NT2/D1 (cell line): ENCODE results near the gene KRCC1.

Experiments
- DNase-seq: peaks from one replicate; pipeline ENCODE4 v3.0.0-alpha.2; 2011; ENCODE audit warnings: low read depth, low spot score
- H3K27me3 ChIP-seq: 2 replicates; pipeline ENCODE4 v1.6.0; 2011; ENCODE audit warnings: mild to moderate bottlenecking; ENCODE audit not compliant: insufficient read length, insufficient read depth
- H3K36me3 ChIP-seq: 2 replicates; pipeline ENCODE4 v1.6.1; 2011; ENCODE audit warnings: mild to moderate bottlenecking, low read length, mixed read lengths; ENCODE audit not compliant: insufficient read depth, insufficient read length
- H3K4me1 ChIP-seq: 2 replicates; pipeline ENCODE4 v1.5.1; 2011; ENCODE audit not compliant: insufficient read depth, insufficient read length
- H3K4me3 ChIP-seq: 2 replicates; pipeline ENCODE4 v1.5.1; 2011; ENCODE audit warnings: low read depth; ENCODE audit not compliant: insufficient read length
- H3K9ac ChIP-seq: 2 replicates; pipeline ENCODE4 v1.6.0; 2011; ENCODE audit warnings: low read depth; ENCODE audit not compliant: insufficient read length
- H3K9me3 ChIP-seq: 2 replicates; pipeline ENCODE4 v1.5.1; 2011; ENCODE audit warnings: mild to moderate bottlenecking, low read length; ENCODE audit not compliant: insufficient read depth
- SUZ12 ChIP-seq: IDR thresholded peaks from 2 replicates; pipeline ENCODE4 v1.6.1; 2011; ENCODE audit not compliant: insufficient read length, insufficient read depth; ENCODE audit errors: extremely low read depth
- YY1 ChIP-seq: IDR thresholded peaks from 2 replicates; pipeline ENCODE4 v1.6.1; 2011; ENCODE audit not compliant: insufficient read length, insufficient read depth
- ZNF274 ChIP-seq: IDR thresholded peaks from 2 replicates; pipeline ENCODE4 v1.6.1; 2011; ENCODE audit warnings: mild to moderate bottlenecking, low read depth, low read length

Gene KRCC1

GRCh38 chr2:88055371-88056128 is at the start of gene KRCC1:
Gene KRCC1 (minus strand): TSS chr2:88055783. CDS start chr2:88028563, 27,220 bp downstream.
- no peaks in the 10 kb centered on the region for H3K9me3 ChIP-seq

GRCh38 chr2:88100489-88100858 is 44.9 kb upstream of the KRCC1 start:
- Histone ChIP-seq H3K4me1 (peaks cover 3% of the 10 kb centered on the region), H3K27me3 (no peaks in the 10 kb centered on the region), H3K4me3 (no peak overlapping the region), H3K36me3 (no peaks in the 10 kb centered on the region), H3K9me3 (no peaks in the 10 kb centered on the region), H3K9ac (no peak overlapping the region)
- TF ChIP-seq SUZ12 (no peak), YY1 (no peak), ZNF274 (no peak)
- DNase-seq: no peak

More at GRCh38 chr2:88055371-88056128, at the start of gene KRCC1:
- Histone ChIP-seq H3K36me3 (peaks cover 28% of the 10 kb centered on the region), H3K4me3 (peak within 1 kb of the TSS; percentile 79), H3K4me1 (no peaks in the 10 kb centered on the region), H3K27me3 (no peaks in the 10 kb centered on the region), H3K9ac (peak within 1 kb of the TSS; percentile 87)
- peak; percentile 96 for DNase-seq
- TF ChIP-seq YY1 (no peak), SUZ12 (no peak), ZNF274 (no peak)

- DNase-seq: peak; percentile 99
- Histone ChIP-seq H3K27me3 (no peaks in the 10 kb centered on the region), H3K36me3 (no peaks in the 10 kb centered on the region), H3K4me1 (peaks cover 3% of the 10 kb centered on the region), H3K9ac (no peak overlapping the region), H3K4me3 (no peak overlapping the region), H3K9me3 (no peaks in the 10 kb centered on the region)
- TF ChIP-seq YY1 (no peak), SUZ12 (no peak), ZNF274 (no peak)
Observed at GRCh38 chr2:88099798-88100488, 44.4 kb upstream of the KRCC1 start.

DNA sequence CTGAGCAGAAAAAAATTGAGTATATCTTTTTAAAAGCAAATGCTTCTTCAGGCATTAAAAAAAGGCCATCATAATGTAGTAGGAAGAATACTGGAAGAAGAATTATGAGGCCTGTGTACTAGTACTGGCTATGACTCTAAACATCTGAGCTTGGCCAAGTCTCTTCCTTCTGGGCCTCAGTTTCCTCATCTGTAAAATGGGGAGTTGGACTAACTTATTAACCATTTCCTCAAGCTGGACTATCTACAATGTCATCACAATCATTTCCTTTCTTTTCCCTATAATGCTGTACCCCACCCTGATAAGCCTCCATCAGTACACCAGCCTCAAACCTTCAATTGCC is 42.9 kb upstream of the KRCC1 start:
- DNase-seq: no peak
- no peaks in the 10 kb centered on the region for H3K36me3 ChIP-seq
- no peaks in the 10 kb centered on the region for H3K9me3 ChIP-seq
- no peak for TF ChIP-seq SUZ12
- TF ChIP-seq ZNF274: no peak
- TF ChIP-seq YY1: no peak
- H3K4me1 ChIP-seq: peaks cover 3% of the 10 kb centered on the region
- no peaks in the 10 kb centered on the region for H3K27me3 ChIP-seq
- H3K9ac ChIP-seq: no peak overlapping the region
- H3K4me3 ChIP-seq: no peak overlapping the region

GRCh38 chr2:88097891-88098557 is 42.4 kb upstream of the KRCC1 start:
- Histone ChIP-seq H3K4me1 (peaks cover 3% of the 10 kb centered on the region), H3K36me3 (no peaks in the 10 kb centered on the region), H3K9me3 (no peaks in the 10 kb centered on the region), H3K9ac (no peak overlapping the region), H3K4me3 (no peak overlapping the region), H3K27me3 (no peaks in the 10 kb centered on the region)
- DNase-seq: no peak
- no peak for TF ChIP-seq YY1
- no peak for TF ChIP-seq SUZ12
- TF ChIP-seq ZNF274: no peak

DNA sequence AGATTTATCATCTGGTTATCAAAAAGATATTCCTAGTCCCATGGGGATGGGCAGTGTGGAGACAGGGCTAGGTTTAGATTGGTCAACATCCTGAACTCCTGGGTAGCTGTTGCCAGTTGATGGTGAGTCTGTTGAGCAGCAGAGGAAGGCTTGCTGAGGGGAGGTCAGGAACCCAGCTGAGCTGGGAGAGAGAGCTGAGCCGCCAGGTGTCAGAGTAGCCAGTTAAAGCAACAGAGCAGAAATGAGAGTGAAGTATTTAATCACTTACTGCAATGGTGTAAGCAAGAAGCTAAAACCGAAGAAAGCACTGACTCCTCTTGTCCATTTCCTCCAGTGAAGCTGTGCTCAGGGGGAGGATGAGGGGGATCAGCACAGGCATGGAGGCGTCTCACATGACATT is 41.6 kb upstream of the KRCC1 start:
- no peak for DNase-seq
- Histone ChIP-seq H3K4me3 (no peak overlapping the region), H3K9me3 (no peaks in the 10 kb centered on the region), H3K9ac (no peak overlapping the region), H3K4me1 (peaks cover 3% of the 10 kb centered on the region), H3K27me3 (no peaks in the 10 kb centered on the region), H3K36me3 (no peaks in the 10 kb centered on the region)
- no peak for TF ChIP-seq SUZ12
- no peak for TF ChIP-seq YY1
- TF ChIP-seq ZNF274: no peak

DNA sequence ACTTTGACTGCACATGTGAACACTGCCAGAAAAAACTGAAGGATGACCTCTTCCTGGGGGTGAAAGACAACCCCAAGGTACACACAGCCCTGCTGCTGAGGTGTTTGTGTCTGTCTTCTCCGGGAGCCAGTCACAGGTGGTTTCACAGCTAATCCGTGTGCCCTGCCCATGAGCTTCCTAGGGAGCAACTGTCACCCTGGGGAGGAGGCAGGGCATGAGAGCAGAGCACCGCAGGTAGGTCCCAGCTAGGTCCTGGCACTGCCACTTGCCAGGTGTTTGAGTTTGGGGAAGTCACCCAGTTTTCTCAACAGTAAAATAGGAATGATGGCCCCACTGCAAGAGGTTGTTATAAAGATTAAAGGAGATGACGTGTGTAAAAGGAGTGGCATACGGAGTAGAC is 41.1 kb upstream of the KRCC1 start:
- Histone ChIP-seq H3K4me3 (no peak overlapping the region), H3K9me3 (no peaks in the 10 kb centered on the region), H3K27me3 (no peaks in the 10 kb centered on the region), H3K9ac (no peak overlapping the region), H3K36me3 (no peaks in the 10 kb centered on the region), H3K4me1 (peaks cover 3% of the 10 kb centered on the region)
- TF ChIP-seq YY1: no peak
- DNase-seq: no peak

DNA sequence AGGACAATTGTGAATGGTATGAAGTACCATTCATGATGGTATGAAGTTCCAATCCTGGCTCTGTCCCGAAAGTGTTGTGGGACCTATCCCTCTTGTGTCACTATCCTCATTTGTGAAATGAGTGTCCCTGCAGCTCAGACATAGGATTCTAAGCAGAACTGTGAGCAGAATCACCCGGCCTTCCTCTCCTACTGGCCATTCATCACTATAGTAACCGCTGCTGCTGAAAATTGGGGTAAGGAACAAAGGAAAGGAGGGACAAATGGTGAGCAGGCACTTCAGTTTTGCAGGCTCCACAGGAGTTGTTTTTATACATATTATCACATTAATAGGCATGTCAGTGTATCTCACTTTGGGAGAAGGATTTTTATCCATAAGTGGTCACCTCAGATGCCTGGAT is 39.4 kb upstream of the KRCC1 start:
- Histone ChIP-seq H3K36me3 (no peaks in the 10 kb centered on the region), H3K4me1 (no peaks in the 10 kb centered on the region), H3K27me3 (no peaks in the 10 kb centered on the region), H3K9ac (no peak overlapping the region), H3K4me3 (no peak overlapping the region), H3K9me3 (no peaks in the 10 kb centered on the region)
- DNase-seq: no peak
- TF ChIP-seq YY1: no peak
- no peak for TF ChIP-seq ZNF274
- TF ChIP-seq SUZ12: no peak
